Liver (tissue), 3 donors: Measurements from ENCODE around the gene FOSL2.

Experiments used
- JUND ChIP-seq, 2 donors: IDR thresholded peaks; 2 replicates each; pipeline ENCODE4 v1.6.1; 2016; ENCODE audit warnings: antibody characterized with exemption in 2 of 2
- RAD21 ChIP-seq, 2 donors: IDR thresholded peaks; 2 replicates each; pipeline ENCODE4 v1.6.1; 2016; ENCODE audit warnings: antibody characterized with exemption in 2 of 2, mild to moderate bottlenecking in 2 of 2
- TF ChIP-seq, protein P1 (sequence below): fragments of 150-350 bp; IDR thresholded peaks from 2 replicates; pipeline ENCODE4 v1.5.1; 2017; ENCODE audit warnings: improper control_type of control experiment, low read depth, low read length; ENCODE audit not compliant: missing input control
- donor health status: healthy.
- donor health status: healthy.

DNA sequence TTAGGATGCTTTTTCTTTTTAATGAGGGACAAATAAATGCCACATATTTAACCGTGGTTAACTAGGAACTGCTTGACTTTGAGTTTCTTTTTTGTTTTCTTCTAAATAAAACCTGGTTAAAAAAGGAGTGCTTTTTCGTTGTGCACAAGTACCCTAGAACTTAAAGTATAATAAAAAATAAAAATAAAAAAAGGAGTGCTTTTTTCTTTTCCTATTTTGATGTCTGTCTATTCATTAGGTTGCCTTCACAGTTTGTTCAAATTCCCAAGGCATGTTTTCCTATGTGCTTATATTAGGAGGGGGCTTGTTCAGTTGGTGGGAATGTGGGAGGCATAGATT is 4.4 kb downstream of the FOSL2 start:
- TF ChIP-seq RAD21 (IDR thresholded peaks at IDR 0.05) (no peak), JUND (IDR thresholded peaks at IDR 0.05) (no peak)
- TF ChIP-seq, protein P1, sequence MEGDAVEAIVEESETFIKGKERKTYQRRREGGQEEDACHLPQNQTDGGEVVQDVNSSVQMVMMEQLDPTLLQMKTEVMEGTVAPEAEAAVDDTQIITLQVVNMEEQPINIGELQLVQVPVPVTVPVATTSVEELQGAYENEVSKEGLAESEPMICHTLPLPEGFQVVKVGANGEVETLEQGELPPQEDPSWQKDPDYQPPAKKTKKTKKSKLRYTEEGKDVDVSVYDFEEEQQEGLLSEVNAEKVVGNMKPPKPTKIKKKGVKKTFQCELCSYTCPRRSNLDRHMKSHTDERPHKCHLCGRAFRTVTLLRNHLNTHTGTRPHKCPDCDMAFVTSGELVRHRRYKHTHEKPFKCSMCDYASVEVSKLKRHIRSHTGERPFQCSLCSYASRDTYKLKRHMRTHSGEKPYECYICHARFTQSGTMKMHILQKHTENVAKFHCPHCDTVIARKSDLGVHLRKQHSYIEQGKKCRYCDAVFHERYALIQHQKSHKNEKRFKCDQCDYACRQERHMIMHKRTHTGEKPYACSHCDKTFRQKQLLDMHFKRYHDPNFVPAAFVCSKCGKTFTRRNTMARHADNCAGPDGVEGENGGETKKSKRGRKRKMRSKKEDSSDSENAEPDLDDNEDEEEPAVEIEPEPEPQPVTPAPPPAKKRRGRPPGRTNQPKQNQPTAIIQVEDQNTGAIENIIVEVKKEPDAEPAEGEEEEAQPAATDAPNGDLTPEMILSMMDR: no peak
